Nephron (organoid): ENCODE measurements around the gene MFSD6.

Experiments
- H3K27ac Mint-ChIP-seq, 3 experiments: 2 replicates each; pipeline ENCODE4 v1.8.0; 2020; ENCODE audit warnings: mixed read lengths in 3 of 3, mild to moderate bottlenecking in 2 of 3, moderate library complexity in 1 of 3
- H3K27me3 Mint-ChIP-seq: 2 replicates; pipeline ENCODE4 v1.8.0; 2021; ENCODE audit warnings: low read depth, mild to moderate bottlenecking, moderate library complexity, mixed read lengths
- H3K36me3 Mint-ChIP-seq: 2 replicates; pipeline ENCODE4 v1.8.0; 2020; ENCODE audit warnings: low read depth, mixed read lengths
- H3K4me1 Mint-ChIP-seq: 2 replicates; pipeline ENCODE4 v1.8.0; 2020; ENCODE audit warnings: mixed read lengths
- H3K4me3 Mint-ChIP-seq, 3 experiments: 2 replicates each; pipeline ENCODE4 v1.8.0; 2020; ENCODE audit warnings: mild to moderate bottlenecking in 3 of 3, mixed read lengths in 3 of 3, moderate library complexity in 2 of 3
- H3K9me3 Mint-ChIP-seq: 2 replicates; pipeline ENCODE4 v1.8.0; 2020; ENCODE audit warnings: mixed read lengths
- CTCF ChIP-seq, 3 experiments: fragments of 200-600 bp; sonication (generic); IDR thresholded peaks; one replicate each; pipeline ENCODE4 v1.5.0; 2021; ENCODE audit warnings: antibody characterized with exemption in 3 of 3; ENCODE audit not compliant: unreplicated experiment in 3 of 3

MFSD6 gene

GRCh38 chr2:190535121-190535439, 126.9 kb downstream of the MFSD6 start:
- peak overlapping the region; percentile 80 to 91 (median 91) for H3K4me3 Mint-ChIP-seq
- H3K9me3 Mint-ChIP-seq, result peaks cover 29% of the 10 kb centered on the region
- H3K36me3 Mint-ChIP-seq, result peaks cover 36% of the 10 kb centered on the region
- no peak for TF ChIP-seq CTCF (IDR thresholded peaks at IDR 0.05; ENCODE audit: unreplicated experiment in 3 of 3)
- H3K27me3 Mint-ChIP-seq, result no peaks in the 10 kb centered on the region
- peaks cover 25% of the 10 kb centered on the region for H3K4me1 Mint-ChIP-seq
- peak overlapping the region; percentile 88 to 98 (median 90) for H3K27ac Mint-ChIP-seq

- Mint-ChIP-seq H3K27ac (peak overlapping the region; percentile 88 to 98 (median 90)), H3K36me3 (peaks cover 41% of the 10 kb centered on the region), H3K9me3 (peaks cover 34% of the 10 kb centered on the region), H3K4me3 (peak overlapping the region; percentile 80 to 91 (median 91)), H3K27me3 (no peaks in the 10 kb centered on the region), H3K4me1 (peaks cover 20% of the 10 kb centered on the region)
- TF ChIP-seq CTCF (IDR thresholded peaks at IDR 0.05; ENCODE audit: unreplicated experiment in 3 of 3), result no peak
These were observed 127.4 kb downstream of the MFSD6 start for GRCh38 chr2:190535586-190535985.

GRCh38 chr2:190537765-190538164, 129.6 kb downstream of the MFSD6 start:
- Mint-ChIP-seq H3K27ac (no peak overlapping the region), H3K36me3 (peaks cover 55% of the 10 kb centered on the region), H3K4me1 (peaks cover 16% of the 10 kb centered on the region), H3K9me3 (peaks cover 54% of the 10 kb centered on the region), H3K27me3 (no peaks in the 10 kb centered on the region), H3K4me3 (no peak overlapping the region)
- no peak for TF ChIP-seq CTCF (IDR thresholded peaks at IDR 0.05; ENCODE audit: unreplicated experiment in 3 of 3)

GRCh38 chr2:190538201-190538600, 130.0 kb downstream of the MFSD6 start:
- no peak for TF ChIP-seq CTCF (IDR thresholded peaks at IDR 0.05; ENCODE audit: unreplicated experiment in 3 of 3)
- H3K4me1 Mint-ChIP-seq, result peaks cover 16% of the 10 kb centered on the region
- H3K36me3 Mint-ChIP-seq, result peaks cover 58% of the 10 kb centered on the region
- H3K9me3 Mint-ChIP-seq, result peaks cover 57% of the 10 kb centered on the region
- no peak overlapping the region for H3K4me3 Mint-ChIP-seq
- H3K27me3 Mint-ChIP-seq, result no peaks in the 10 kb centered on the region
- H3K27ac Mint-ChIP-seq, result no peak overlapping the region

GRCh38 chr2:190540048-190540447, 131.9 kb downstream of the MFSD6 start:
- Mint-ChIP-seq H3K4me3 (no peak overlapping the region), H3K4me1 (peaks cover 7% of the 10 kb centered on the region), H3K36me3 (peaks cover 58% of the 10 kb centered on the region), H3K27me3 (no peaks in the 10 kb centered on the region), H3K27ac (no peak overlapping the region), H3K9me3 (peaks cover 57% of the 10 kb centered on the region)
- no peak for TF ChIP-seq CTCF (IDR thresholded peaks at IDR 0.05; ENCODE audit: unreplicated experiment in 3 of 3)

- peak overlapping the region in 1 of 3 experiments; percentile 19 for H3K4me3 Mint-ChIP-seq
- H3K4me1 Mint-ChIP-seq, result peaks cover 10% of the 10 kb centered on the region
- H3K27me3 Mint-ChIP-seq, result no peaks in the 10 kb centered on the region
- no peak for TF ChIP-seq CTCF (IDR thresholded peaks at IDR 0.05; ENCODE audit: unreplicated experiment in 3 of 3)
- H3K36me3 Mint-ChIP-seq, result peaks cover 22% of the 10 kb centered on the region
- H3K9me3 Mint-ChIP-seq, result peaks cover 27% of the 10 kb centered on the region
- peak overlapping the region; percentile 83 for H3K27ac Mint-ChIP-seq
These were observed 136.9 kb downstream of the MFSD6 start for GRCh38 chr2:190545093-190545492.
